GM18502 (cell line): ENCODE results near the gene LHFPL6.

ENCODE experiments used
- ATAC-seq: cut with Tn5 transposase; IDR thresholded peaks from one replicate; pipeline ENCODE4 v1.9.1; 2021; ENCODE audit warnings: mild to moderate bottlenecking; ENCODE audit not compliant: unreplicated experiment, poor library complexity

Gene LHFPL6

DNA sequence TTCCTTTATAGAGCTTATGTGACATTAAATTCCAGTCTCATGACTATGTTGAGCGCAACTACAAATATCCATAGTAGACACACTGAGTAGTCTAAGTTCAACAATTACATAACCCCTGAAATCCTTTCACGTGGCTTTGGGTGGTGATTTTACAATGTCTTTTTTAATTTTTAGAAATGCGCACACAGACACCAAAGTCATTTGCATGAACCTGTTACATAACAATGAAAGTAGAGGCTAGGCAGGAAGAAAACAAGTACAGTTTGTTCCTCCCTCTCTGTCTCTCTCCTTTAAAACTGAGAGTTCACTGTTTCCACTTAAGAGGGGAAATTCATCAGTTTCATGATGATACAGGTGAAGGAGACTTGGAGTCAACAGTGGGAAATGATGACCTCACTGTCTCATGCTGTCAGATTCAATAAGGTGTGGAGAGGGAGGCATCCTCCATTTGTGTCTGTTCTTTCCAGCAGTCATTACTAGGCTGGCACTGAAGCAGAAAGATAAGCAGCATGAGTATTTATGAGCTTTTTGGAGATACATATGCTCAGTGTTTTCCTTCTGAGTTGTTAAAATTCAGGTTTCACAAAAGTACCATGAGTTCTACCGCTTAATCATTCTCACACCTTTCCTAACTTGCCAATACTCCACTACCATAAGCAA lies 201.8 kb downstream of the LHFPL6 start:
- no peak for ATAC-seq

DNA sequence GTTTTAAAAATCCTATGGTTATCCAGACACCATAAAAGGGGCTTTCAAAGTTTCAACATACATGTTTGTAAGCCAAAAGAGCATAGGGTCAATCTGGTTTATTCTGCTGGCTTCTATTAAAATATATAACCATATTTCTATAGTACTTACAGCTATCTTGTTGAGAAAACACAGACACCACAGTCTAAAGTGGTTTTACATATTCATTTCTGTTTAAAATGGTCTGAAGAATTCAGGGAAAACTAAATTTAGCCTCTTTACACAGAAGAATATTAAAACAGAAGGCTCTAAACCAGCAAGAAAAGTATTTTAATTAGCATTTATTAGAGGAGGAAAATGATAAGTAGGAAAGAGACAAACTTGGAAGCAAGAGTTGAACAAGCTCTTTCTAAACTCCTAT lies 203.9 kb downstream of the LHFPL6 start:
- no peak for ATAC-seq

DNA sequence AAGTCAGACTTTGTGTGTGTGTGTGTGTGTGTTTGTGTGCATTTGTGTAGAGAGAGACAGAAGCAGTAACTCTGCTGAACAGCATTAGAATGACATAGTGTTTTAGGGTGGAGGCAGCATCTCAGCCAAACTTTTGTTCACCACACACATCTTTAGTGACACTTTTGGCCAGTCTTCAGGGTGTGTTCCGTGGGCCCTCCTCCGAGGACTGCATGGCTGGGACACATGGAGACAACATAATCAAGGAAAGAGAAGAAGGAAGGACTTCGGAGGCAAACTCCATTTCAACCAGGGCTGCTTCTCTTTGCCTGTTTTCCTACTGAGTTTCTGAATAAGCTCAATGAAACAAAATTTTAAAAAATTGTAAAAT lies 205.1 kb downstream of the LHFPL6 start:
- ATAC-seq = no peak

DNA sequence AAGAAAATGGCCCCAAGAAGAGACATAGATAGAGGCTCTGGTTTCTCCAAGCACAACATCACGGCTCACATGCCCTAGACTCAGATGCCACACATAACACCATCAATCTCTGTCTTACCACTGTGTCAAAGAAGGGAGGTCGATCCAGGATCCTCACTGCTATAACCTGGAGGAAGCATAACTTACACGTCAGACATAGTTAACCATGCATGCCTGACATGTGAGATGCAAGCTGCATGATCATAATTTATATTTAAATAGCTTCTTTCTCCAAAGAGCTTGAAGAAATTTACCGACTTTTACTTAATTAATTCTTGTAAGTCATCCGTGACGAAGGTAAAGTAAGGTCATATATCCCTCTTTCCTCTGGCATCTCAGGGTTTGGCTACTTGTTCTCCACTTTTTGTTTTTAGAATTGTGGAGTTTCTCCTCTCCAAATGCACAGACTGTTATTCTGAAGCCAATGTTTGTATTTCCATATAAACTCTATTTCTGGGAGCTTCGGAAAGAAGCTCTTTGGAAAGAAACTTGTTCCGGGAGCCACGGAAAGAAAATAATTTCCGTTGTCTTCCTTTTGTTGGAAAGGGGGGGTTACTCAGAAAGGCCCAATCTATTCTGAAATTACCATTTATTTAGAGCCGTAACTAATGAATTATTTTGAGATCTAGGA lies 205.6 kb downstream of the LHFPL6 start:
- no peak for ATAC-seq

DNA sequence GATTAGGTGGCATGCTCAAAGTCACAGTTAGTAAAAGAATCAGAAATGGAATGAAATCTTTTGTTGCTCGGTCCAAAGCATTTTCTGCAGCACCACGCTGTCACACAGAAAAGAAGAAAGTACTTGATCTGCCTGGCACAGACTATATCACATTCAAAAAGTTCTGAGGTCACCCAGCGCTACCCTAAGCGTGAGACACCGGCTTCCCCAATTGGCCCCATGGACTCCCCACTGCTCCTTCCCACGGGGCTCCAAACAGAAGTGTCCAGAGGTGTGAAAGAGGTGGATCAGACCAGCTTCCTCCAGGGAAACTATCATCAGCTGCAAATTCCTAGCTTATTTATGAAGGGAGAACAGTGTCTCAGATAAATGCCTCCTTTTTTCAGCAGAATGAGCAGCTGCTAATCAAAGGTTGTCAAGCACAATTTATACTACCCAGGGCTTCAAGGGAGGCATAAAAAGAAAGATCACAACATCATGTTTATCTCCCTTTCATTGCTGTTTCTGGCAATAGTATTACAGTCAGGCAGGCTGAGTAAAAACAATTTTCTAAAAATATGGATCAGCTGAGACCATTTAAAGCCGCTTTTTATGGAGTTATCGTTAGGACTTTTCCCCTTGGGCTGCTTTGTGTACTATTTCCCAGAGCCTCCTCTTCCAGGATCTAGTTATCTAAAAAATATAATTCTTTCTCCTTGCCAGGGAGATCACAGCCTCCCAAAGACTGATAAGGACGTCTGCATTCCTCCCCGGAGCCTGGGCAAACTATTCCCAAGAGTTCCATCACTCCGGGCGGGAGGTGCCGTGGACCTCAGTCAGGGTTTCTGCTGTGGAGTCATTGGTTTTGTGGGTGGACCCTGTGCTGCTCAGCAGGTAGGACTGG lies 208.0 kb downstream of the LHFPL6 start:
- no peak for ATAC-seq

DNA sequence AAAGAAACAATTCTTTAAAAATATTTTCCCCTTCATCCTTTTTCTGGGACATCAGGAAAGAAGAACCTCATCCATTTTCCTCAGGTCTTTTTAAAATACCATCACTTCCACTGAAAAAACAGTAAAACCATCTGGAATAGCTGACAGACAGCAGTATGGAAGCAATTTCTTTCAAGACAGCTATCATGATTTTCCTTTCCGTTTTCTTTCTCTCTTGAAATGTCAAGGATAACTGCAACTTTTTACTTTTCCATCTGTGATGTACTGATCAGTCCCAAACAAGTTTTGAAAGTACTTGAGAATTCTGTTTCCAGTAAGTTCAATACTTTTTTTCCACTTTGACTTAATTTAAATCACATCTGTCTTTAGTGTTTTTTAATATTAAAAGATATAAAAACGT lies 211.2 kb downstream of the LHFPL6 start:
- ATAC-seq = no peak

DNA sequence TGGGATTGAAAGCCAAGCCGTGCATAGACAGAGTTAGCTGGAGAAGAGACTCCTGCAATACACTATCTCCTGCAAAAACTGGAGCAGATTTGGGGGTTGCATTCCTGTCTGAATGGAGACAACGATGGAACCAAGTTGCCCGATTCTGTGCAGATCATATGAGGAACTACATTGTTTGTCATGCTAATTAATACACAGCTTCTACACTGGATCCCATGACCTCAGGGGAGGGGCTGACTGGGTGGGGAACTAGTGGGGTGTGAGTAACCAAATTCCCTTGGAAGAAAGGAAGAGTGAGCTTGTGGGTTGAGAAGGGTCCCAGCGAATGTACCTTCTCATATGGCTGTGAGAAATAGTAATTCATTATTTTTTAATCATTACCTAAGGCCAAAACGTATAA lies 214.0 kb downstream of the LHFPL6 start:
- no peak for ATAC-seq

DNA sequence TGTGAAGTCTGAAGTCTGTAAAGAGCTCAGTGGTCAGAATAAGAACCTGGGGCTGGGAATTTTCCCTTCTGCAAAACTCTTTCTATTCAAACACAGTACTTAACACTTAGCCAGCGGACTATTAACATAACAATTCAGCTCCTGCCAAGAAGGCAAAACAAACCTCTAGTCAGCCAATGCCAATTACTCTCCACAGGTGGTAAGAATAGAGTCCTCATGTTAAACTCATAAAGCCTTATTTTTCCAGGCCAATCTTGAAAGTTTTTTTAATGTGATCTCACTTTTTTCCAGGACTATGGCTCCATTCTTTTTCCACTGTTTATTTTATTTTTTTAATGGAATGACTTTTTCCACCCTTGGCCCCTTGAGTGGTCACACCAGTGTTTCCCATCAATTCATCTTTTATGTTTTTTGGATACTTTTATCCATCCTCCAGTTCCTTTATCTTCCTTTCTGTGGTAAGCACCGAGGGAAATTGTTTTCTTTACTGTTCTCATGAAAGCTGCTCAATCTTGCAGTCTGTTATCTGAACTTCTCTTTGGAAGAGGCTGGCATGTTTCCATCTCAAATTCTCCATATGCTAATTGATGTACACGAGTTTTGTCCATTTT lies 217.3 kb downstream of the LHFPL6 start:
- no peak for ATAC-seq

DNA sequence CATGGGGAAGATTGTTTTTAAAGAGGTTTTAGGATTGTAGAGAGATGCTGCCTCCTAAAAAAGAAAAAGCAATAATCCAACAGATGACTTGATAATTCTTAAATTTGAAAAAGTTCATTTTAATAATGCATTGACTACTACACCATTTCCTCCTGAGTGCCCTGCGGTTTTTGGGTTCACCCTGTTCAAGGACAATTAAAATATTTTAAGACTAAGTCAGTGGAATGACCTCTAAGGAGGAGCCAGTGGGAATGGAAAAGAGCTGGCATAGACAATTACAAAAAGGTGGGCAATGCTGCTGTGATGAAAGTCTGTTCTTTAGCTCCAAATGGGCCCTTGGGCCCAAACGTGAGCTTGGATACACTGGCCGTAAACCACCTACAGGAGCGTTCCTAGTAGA lies 217.8 kb downstream of the LHFPL6 start:
- ATAC-seq = no peak

DNA sequence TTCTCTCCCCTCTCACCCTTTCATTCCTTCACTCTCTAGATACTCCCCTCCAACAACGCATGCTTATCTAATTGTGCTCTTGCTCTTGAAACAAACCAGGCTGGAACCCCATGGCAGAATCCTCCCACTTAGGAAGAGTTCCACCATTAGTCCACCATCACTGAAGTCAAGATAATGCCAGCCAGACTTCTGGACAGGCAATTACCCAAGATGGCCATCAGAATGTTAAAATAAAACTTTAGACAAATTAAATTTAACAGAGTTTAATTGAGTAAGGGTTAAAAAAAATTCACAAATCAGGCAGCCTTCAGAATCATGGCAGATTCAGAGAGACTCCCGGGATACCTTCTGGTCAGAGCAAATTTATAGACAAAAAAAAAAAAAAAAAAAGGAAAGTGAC lies 221.5 kb downstream of the LHFPL6 start:
- no peak for ATAC-seq

DNA sequence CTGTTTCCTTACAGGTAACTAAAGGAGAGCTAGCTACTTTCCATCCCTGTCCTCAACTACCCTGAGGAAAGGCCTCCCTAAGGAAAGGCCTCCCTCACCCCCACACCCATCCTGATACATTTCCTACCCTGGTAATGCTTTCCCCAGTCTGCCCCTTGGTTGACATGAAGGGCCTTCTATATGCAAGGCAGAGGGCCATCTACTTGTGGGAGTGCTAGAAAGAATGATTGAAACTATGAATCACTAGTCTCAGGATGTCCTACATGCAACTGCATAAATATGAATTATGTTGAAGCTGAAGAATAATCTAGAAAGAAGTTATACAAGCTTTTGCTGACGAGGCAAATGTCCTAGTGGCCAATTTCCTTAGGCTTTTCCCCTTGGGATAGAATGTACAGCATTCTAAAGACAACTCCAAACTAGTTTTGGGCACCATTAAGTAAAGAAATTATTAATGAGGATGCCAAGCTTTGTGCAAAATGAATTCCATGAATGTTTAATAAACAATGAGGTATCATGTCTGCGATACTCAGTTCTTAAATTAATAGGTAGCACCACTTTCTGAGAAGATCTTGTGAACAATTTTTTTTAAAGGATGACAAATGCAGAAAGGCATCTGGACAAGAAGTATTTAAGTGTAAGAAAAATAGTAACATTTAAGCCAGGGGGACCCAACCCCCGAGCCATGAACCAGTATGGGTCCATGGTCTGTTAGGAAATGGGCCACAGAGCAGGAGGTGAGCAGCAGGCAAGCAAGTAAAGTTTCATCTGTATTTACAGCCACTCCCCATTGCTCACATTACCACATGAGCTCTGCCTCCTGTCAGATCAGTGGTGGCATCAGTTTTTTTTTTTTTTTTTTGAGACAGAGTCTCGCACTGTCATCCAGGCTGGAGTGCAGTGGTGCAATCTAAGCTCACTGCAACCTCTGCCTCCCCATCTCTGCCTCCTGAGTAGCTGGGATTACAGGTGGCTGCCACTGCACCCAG lies 223.0 kb downstream of the LHFPL6 start:
- ATAC-seq = no peak

DNA sequence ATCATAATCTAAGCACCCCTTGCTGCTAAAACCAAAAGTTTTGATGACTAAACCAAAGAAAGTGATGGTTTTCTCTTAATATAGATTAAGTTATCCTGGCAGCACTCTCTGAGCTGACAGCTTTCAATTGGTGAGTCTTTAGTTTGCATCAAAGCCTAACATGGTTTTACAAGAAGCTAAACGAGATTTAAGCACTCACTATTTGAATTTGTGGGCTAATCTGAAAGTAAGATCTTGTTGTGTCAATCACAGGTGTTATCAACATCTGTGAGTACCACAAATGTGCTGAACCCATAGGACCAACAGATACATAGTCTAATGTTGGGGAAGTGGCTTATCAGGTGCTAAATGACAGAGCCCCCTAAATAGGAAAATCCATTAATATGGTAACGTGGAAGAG lies 223.9 kb downstream of the LHFPL6 start:
- peak; percentile 97 for ATAC-seq

DNA sequence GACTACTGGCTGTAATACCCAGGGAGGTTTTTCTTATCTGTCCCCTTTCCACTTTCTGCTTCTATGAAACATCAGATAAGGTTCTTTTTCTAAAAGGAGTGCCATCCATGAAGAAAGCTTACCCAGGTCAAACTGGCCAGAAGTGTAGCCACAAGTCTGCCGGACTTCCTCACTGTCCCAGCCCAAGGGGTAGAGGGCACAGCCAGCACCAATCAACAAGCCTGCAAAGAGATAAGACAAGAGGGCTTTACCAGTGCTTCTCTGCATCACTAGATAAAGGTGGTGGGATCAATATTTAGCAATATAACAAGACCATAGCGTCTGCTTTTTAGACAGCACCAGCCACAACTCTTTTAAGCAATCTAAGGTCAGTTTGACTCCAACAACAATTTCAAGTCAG lies 224.7 kb downstream of the LHFPL6 start:
- no peak for ATAC-seq

DNA sequence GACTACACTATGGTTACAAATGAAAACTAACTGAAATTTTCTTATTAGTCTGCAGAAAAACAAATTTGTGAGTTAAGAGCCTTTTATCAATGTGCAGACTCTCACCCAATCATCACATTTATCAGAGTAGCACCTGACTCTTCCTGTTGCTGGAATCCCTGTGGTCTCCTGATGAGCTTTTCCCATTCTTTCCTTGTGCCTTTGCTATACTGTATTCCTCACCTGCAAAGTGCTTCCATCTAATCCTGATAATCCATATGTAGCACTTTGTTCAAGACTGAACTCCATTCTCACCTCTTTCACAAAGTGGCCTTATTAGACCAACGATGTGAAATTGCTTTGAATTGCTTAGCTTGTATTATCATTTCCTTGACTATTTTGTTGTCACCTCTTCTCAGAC lies 225.3 kb downstream of the LHFPL6 start:
- ATAC-seq = no peak

DNA sequence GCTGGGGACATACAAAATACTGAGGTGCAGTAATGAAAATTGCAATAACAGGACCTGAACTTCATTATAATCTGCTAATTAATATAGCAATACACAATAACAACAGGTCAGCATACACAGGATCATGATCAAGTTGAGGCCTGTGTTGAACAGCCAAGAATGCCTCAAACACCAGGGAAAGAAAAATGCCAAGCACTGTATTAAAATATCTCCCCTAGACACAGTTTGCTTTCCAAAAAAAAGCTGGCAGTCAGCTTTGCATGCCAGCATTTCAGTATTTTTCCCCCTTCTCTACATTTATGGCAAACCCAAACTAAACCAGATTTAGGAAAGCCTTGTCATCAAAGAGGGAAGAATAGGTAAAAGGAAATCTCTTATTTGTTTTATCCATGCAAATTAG lies 226.9 kb downstream of the LHFPL6 start:
- ATAC-seq = no peak

DNA sequence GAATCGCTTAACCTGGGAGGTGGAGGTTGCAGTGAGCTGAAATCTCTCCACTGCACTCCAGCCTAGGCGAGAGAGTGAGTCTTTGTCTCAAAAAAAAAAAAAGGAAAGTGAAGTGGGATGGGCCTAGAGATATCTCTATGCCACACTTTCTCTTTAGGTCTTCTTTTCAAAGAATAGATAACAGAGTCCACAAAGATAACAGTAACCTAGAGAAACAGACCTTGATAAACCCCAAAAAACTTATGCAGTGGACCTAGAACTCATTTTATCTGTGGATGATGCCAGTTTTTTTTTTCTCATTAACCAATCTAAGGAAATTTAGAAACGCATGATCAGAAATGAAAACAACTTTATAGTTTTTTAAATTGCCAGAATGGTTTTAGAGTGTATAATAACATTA lies 227.4 kb downstream of the LHFPL6 start:
- ATAC-seq = no peak

DNA sequence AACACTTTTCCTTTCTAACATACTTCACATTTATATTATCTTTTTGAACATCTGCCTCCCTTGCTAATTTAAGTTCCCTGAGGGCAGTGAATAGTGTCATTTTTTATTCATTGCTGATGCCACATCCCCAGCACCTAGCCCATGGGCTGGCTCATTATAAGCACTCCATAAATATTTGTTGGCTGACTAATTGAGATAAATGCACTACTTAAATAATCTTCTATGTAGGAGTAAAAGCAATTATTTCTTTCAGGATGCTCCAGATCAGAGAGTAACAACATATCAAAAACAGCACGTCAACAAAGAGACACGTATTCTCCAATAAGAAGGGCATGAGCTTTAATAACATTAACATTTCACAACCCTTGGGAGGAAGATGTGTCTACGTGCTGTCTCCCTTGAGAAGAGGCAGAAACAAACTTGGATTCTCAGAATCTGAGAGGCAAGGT lies 228.2 kb downstream of the LHFPL6 start:
- ATAC-seq = no peak

DNA sequence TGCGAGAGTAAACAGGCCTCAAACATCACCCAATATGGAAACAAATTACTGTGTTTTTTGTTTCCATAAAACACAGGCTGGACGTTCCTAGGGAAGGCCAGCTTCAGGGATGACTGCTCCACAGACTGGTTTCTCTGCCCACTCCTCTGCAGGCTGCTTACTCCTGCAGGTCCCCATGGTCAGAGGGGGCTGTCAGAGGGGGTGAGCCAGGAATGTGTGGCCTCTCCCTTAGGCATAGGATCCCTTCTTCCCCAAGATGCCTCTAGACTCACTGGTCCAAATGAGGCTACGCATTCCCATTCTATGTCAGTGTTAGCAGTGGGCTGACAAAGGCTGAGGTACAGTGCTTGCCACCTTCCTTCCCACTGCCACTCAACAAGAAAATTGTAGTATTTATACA lies 229.8 kb downstream of the LHFPL6 start:
- ATAC-seq = no peak

DNA sequence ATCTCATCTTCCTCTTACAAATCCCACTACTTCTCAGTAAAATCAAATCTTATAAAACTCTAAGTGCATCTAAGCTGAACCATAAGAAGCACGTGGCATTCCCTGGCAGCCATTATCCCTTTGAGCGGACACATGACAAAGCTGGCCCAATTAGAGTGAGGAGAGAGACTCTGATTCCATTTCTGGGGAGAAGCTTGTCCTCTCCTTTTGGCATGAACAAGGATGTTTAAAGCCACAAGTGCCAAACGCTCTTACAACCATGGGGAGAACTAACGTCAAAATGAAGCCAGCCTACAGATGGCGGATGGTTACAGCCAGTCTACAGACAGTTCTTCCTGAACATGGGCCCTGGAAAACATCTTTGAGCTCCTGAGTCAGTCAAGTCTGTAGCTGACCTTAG lies 231.3 kb downstream of the LHFPL6 start:
- no peak for ATAC-seq

DNA sequence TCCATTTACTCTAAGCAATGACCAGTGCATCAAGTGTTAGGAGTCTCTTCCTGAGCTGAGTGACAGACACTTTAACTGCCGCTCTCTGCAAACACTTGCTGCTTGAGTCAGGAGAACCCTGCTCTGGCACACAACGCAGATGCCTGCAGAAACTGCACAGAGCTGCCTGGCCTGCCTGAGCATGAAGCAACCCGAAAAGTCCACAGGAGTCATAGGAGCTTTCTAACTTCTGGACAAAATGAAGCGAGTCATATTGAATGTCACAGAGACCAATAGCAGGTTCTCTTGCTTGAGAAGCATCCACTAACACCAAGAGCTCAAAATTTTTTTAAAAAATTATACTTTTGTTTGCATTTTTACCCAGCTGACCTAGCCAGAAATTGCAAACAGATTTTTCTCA lies 232.4 kb downstream of the LHFPL6 start:
- ATAC-seq = no peak
